Activated T-cell treated with anti-CD3 and anti-CD28 coated beads, Interleukin-2, amount 50 U/mL, for 48 hours (primary cell): ENCODE measurements around the gene AMOT.

ENCODE experiments used
- DNase-seq, 2 experiments: peaks; one replicate each; pipeline ENCODE4 v3.0.0-alpha.2; 2020

The AMOT gene

DNA sequence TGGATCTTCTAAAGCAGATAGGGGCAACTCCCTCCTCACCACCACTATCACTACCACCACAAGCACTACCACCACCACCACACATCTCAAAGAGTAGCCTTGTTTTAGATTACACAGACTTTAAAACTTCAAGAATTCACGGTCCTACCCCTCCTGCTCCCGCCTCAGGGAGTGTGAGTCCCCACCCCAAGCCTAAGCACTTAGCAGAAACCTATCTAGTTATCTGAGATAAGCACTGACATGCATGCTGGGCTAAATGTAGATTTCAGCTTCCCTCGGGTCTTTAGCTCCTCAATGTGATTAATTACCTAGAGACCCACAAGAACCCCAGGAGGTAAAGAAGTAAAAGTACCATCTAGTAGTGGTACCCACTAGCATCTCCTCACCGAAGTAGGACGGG lies 775 bp downstream of the AMOT start:
- DNase-seq, result no peak

DNA sequence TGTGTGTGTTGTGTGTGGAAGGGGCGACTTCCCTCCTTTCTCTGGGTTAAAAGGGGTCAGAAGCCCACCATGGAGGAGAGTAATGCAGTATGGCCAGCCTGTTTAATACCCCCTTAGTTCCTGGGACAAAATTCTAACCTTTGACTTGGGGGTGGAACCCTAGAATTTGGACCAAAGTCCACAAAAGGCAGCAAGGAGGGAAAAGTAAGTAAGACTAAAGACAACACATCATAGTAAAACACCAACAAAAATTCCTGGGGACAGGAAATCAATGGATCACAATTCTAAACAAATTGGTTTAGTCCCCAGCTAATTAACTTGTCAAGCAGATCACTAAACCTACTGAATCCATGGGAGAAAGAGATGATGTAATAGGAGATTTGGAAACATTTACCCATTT lies 3.1 kb downstream of the AMOT start:
- DNase-seq, result no peak

DNA sequence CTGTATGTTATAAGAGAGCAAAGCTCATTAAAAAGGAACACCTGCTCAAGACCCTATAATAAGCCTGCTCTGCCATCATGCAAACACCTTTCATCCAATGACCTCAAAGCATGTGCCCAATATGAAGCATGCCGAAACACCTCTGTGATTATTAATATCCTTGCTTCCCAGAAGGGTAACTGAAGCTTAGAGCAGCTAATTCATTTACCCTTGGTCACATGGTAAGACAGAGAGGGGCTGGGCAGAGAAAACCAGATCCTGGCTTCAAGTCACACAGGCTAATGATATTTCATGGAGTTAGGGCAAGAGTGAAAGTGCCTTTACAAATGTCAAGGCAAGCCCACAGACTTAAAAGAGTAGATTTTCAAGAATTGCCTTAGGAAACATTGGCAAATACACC lies 5.6 kb downstream of the AMOT start:
- no peak for DNase-seq

DNA sequence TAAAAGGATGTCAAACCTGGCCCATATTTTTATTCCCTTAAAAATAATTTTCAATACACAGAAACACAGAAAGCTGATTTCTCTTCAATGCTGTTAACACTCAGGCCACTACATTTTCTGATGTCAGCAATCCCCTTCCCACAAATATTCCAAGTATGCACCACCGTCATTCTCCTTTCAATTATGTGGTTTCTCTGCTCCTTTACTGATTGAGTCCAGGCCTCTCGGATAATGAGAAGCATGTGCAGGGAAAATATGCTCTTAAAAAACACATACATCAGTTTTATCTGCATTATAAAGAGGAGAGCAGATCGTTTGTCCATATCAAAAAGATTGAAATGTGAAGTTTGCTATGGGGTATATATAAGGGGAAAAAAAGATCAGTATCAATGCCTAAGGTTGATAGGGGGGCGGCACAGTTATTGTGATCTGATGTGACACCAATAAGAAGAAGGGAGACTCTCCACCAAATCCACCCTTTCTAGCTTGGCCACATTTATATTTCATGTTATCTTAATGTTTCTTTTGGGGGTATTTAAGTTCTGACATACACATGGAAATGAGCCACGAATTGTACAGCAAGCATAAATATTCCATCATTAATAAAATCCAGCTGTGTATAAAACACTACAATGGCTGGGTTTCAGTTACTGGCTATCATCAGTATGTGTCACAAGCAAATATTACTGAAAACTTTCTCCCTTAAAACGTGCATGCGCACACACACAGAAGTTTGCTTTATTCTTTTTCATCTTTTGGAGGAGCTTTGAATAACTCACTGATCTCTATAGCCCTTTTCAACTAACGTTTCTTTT lies 6.4 kb downstream of the AMOT start:
- no peak for DNase-seq

DNA sequence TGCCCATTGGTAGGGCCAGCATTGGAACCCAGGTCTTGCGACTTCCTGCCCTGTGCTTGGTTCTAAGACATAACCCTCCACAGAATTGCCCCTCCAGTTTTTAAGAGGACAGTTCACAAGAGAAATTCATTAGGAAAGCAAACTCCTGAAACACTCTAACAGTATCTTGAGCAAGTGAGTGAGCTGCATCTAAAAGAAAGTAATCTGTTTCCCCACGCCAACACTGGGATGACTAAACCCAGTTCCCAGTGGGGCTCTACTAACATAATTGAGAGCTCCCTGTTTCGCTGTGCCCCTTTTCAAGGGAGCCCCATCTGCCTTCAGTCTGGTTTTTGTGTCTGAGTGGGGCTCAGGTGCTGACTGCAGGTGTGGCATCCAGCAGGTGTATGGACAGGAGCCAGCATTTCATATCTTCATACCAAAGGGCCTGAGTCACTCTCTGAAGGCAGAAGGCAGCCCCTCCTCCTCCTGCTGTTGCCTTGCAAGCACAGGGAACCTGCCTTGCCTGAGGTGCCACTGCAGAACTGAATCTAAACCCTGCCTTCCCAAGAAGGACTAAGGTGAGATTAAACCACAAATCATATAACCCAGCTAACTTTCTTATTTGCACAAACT lies 8.0 kb downstream of the AMOT start:
- DNase-seq, result no peak

DNA sequence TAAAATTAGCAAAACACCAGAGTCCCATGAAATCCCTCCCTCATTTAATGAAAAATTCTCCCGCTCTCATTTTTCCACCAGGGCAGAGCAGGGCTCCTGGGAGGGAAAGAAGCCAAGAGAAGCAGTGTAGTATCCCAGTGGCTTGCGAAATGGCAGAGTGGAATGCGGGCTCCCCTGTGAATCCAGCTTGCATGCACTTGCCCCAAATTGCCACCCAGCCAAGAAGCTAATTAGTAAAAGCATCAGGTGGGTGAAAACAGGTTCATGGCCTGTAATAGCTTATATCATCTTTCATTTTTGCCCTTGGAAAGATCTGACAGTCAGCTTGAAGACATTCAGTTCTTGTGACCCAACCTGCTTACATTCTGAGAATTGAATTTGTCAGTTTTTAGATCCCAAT lies 10.1 kb downstream of the AMOT start:
- DNase-seq, result no peak

DNA sequence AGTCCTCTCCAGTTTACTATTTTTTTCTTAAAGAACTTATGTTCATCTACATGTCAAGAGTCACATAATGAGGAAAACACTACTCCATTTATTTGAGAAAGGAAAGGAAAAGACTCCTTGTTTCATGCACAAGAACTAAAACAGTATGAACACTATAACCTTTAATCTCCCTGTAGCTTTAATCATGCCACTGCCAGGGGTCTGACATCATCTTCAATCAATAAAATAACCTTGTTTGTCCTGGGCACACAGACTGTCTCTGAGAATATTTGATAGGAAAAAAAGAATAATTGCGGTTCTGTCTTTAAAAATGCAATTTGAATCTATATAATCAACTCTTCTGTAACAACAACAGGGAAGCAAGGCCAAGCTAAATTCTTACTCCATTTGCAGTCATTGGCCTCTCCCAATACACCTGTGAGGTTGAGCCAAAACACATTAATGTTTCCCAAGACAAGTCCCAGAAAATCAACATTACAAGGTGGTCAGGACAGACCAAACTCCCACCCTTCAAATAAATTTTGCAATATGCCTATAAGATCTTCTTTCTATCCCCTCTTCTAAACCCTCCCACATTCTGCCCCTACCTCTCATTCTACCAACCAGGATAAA lies 13.2 kb downstream of the AMOT start:
- DNase-seq, result no peak

DNA sequence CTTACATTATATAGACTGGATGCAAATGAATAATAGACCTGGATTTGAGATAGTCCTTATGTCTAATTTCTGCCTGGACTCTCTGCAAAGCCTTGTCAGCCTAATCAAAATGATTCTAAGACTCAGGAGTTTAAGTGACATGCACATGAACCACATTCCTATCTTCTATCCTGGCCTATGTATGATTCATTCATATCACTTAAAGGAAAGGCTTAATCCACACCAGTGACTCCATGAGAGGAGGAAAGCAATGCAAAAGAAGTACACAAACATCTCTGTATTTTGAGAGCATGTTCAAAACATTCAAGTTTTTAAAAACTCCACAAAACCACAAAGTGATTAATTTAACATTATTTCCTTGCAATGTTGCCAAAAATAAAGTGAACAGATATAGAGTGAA lies 14.6 kb downstream of the AMOT start:
- no peak for DNase-seq

DNA sequence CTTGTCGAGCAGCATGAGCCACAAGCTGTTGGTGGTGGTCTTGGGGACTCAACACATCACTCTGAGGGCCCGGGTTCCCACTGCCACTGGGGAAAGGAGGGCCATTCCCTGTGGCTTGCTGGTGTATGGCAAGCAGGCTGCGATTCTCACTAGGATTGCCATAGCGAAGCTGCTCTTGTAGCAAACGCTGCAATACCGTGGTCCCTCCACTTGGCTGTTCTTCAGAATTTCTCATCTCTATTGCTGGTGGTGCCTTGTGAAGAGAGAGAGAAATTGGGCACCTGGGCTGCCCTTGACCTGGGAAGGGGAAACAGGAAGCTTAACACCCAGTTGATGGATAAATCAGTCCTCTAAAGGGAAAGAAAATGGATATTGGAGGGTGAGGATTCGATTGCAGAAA lies 17.7 kb downstream of the AMOT start:
- no peak for DNase-seq

DNA sequence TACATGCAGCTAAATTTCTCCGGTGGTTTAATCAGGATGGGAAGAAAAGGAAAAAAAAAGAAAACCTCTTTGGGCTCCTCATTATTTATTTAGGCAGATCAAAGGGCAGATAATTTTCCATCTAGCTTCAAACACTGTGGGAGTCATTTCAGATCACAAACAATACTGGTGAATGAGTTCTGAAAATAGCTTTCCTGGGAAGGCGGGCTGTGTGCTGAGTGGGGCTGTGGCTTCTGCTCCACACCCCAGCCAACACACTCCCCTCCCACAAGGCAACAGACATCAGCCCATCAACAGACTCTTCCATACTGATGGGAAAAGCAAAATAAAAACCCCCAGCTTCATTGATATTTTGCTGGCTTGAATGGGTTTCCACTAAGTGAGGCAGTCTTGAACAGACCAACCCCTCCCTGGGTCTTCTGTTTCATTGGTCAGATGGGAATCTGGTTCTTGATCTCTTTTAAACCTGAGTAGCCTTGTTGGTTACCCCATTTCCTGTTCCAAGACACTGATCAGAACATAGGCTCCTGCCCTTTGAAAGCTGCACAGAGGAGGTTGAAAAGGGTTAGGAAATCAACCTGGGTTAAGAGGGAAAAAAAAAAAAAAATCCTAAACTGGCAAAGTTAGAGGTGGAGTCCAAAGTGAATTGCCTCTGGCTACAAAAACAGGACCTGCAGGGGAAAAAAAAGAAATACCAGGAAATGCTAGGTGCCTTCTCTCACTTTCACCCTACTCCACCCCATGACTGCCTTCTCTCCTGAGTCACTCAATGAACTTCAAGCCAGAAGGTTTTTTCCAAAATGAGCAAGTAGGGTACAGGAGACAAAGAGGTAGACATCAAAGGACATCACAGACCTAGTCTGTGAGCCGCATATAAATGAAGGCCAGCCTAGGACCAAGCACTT lies 20.0 kb downstream of the AMOT start:
- DNase-seq, result no peak

DNA sequence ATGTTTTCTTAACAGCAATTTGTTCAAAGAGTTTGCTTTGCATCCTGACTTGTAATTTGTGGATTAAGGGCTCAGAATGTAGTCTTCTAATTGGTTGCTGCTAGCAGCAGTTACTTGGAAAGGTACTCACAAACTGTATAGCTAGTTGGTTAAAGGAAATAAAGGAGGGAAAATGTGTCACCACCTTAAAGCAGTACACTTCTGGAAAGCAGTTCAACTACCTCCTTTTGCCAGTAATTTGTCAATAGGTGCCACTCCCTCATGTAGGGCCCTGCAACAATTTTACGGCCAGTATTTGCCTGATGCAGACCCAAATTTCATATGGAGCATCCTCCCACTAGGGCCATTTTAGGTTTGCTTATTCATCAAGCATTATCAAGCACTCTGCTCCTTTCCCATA lies 20.8 kb downstream of the AMOT start:
- DNase-seq, result no peak

DNA sequence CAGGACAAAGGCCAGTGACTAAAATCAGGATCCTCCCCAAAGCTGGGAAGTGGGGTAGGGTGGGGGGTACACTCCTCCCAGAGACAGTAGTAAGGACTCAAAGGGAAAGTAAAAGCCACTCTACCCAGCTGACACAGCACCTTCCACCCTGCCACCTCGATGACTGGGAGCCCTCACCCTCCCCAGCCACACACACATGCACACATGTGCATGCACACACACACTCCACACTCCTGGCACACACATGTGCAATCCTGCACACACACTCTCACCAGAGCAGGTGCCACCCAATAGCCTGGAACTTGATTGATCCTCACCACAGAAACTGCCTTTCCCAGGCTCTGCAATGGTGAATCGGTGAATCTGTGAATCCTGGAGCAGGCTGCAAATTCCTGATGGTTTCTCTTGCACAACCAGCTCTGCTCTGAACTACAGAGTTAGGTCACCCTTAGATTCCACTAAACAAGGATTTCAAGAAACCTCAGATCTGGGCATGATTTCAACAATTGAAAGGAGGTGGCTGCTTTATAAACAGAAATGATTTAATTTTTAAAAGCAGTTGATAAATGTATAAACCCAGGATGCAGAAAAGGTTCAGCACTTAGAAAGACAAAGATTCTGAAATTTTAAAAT lies 21.5 kb downstream of the AMOT start:
- DNase-seq, result no peak

DNA sequence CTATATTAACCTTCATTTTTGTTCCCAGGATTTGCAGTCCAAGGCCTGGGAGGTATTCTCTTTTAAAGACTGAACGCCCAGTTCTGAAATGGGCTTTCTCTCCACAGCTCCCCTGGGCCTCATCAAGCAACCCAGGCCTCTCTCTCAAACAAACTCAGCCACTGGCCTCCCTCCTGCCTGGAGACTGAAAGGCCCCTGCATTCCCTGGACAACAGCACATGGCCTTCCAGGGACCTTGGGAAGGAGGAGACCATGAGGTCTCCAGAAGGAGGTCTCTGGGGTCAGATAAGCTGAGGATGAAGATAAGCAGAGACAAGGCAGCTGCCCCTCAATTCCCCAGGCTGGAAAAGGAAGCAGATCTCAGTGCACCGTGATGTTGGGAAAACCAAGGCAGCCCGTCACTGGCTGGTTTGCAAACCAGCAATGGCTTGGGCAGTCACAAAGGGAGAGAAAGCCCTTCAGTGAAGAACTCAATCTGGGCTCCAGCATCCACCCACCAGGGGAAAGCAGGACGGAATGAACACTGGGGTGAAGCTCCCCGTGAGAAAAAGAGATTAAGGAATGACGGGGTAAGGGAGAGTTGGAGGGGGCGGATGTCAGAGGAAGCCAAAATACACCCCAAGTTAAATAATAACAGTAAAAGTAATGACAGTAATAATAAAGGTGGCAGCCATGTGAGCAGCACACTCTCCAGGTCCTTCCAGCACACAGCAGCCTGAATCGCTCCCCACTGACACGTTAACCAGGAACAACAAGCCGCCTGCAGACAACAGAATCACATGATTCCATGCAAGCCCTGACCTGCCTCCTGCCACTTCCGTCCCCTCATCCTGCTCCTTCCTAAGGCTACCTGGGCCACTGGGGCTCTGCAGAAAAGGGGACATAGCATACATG lies 22.3 kb downstream of the AMOT start:
- no peak for DNase-seq

DNA sequence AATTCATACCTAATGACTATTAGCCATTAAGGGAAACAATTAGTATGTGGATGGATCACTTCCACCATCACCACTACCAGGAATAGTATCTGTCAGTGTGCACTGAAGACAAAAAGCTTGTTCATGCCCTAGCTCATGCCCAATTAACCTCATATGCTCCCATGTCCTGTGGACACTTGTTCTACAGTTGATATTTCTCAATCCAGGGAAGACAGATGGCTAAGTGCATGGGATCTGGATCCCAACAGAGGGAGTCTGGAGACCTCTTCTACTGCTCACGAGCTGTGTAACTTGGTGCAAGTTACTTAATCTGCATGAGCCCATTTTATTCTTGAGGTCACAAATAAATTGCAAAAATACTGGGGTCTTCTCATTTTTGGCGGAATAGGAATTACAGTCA lies 23.7 kb downstream of the AMOT start:
- DNase-seq, result no peak

DNA sequence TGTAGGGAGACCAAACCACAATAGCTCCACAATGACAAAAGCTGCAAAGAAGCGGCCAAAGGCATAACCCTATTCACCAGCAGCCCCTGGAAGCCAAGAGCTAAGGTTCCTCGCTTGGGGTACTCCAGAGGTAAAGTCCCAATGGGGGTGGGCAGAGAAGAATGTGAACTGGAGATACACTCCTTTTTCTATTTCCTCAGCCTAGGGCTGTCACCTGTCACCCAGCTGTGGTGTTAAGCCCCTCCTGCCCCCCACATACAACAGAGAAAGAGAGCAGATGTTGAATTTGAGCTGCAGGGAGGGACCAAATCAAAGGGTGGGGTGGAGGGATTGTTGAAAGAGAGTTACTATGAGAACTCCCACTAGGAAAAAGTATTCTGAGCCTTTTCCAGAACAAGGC lies 26.1 kb downstream of the AMOT start:
- DNase-seq, result no peak

DNA sequence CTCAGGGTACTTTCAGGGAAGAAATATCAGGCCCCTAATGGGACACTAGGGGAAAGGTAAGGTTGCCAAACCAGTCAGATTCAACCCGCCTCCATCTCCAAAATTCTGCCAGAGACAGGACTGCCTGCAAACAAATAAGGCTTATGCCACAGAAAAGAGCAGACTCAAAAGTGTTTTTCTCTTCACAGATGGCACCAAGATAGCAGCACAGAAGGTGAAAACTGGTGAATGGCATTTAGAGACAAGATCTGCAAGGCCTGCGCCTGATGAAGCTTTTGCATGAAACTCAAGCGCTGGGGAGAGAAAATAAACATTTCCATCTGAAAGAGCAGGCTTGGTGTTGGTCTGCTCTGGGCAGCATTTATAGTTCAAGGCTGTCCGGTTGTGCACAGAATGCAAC lies 27.9 kb downstream of the AMOT start:
- no peak for DNase-seq

DNA sequence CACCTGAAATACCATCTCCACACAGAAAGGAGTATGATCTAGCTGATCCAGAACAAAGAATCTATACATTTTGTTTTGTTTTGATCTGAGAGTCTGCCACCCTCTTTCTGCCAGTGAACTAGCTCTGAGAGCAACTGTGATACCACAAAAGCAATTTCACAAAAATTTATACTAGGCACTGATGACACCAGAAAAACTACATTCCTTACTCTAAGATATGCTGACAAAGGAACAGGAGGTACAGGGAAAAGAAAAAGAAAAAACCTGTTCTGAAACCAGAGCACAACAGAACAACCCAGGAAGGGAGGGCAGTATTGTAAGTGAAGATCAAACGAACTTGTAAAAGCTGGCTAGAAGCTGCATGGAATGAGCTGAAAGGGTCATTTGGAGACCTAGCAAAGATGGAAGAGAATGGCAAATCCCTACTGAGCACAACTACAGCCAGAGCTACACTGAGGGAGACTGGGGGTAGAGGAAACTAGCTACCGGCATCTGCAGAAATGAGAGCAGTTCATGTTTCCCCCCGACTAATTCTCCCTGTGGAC lies 31.9 kb downstream of the AMOT start:
- no peak for DNase-seq

DNA sequence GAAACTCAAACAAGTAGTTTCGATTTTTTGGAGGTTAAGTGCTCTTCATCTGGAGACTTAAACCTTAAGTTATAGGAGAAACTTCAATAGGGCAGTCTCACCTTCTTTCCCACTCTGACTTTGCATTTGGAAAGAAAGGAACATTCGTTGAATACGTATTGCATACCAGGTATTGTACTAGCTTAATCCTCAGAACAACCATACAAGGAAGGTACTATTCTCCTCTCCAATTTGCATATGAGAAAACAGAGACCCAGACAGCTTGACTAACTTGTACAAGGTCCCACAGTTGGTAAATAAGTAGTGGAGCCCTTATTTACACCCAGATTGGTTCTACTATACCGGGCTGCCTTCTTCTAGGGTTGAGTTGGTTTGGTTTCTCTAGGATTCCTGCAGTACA lies 32.6 kb downstream of the AMOT start:
- no peak for DNase-seq

DNA sequence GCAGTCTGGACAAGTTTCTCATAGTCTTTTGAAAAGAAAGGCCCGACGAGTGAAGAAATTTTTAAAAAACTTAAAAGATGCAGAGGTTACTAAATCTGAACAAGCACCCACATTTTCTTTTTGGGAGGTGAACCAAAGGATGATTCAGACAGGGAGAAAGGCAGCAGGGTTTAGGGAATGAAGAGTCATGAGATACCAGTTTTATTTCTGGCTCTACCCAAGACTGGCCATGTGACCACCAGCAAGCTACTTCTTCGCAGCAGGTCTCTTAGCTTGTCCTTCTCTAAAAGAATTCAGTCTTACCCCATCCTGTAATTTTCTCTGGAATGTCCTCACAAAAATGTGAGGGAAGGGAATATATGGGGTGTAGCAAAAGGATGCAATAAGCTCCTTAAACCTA lies 37.6 kb downstream of the AMOT start:
- DNase-seq, result no peak

DNA sequence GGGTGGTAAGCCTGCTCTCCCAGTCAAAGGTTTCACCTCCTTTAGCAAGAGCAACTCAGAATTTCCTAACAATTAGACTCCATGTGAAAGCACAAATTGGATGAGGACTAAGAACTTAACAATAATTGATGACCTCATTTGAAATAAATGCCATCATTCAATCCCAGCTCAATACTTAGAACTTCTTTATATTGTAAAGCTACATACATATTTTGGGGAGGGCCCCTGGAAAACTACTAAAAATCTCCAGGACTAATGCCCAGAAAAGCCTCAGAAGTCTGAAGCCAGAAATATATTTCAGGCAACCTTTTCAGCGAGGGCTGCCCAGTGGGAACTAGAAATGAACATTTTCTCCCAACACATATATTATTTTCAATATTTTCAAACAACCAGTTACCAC lies 38.1 kb downstream of the AMOT start:
- no peak for DNase-seq

DNA sequence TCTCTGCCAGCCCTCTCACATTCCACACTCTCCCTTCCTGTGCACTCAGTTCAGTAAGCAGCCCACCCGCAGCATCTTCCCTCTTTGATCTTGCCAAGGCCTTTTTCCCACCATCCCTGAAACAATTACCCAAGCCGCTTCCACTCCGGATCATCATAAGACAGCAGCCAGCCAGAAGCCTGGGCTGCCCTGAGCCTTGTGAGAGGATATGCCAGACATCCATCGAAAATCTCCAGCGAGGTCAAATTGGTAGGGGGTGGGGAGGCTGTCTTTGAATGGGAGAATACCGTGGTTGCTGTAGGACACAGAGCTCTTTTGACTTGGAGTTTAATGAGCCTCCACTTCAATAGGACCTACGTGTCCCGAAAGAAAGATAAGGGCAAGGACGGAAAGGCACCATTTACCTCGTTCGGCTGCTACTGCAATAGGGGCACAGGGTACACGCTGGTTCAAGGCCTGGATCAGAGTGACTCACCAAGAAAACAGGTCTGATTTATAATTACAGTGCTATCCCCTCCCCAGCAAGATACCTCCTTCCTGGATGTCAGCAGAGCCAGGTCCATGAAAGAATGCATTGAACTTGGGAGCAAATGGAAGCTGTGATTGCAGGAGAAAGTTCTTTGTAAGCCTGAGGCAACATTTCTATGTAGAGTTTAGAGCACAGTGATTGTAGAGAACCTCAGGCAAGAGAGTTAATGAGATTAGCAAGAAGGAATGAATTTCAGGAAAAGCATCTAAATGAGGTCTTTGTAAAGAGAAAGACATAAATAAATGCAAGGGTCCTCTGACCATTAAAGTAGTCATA lies 39.5 kb downstream of the AMOT start:
- no peak for DNase-seq
